ENCODE measurements around the gene ARL13B. TPM values are rescaled to one million over a fixed set of nuclear protein-coding genes. Genes with fewer than 3 reads are reported as not detected.

ARL13B gene
- total and polyA plus RNA-seq, 2 of the 4 experiments (the other 2 are of a cell fraction) = 2.7 to 3.0 TPM

GRCh38 chr3:94093151-94093550 lies 113.2 kb downstream of the ARL13B start:
- in situ Hi-C loops (cut with MboI; ENCODE audit: low sequenced_read_pairs) = no loop called here
- TF ChIP-seq CTCF (conservative IDR thresholded peaks at IDR 0.05; ENCODE audit: low read depth, low read length) (no peak), SMC3 (IDR thresholded peaks at IDR 0.05; ENCODE audit: low read depth, low read length) (no peak), POLR2A (IDR thresholded peaks at IDR 0.05; ENCODE audit: low read depth, low read length) (no peak), BHLHE40 (IDR thresholded peaks at IDR 0.05; ENCODE audit: low read depth, low read length) (no peak), CEBPB (IDR thresholded peaks at IDR 0.05; ENCODE audit: low read depth, low read length) (no peak), RCOR1 (IDR thresholded peaks at IDR 0.05; ENCODE audit: insufficient replicate concordance, low read length) (no peak), FOS (IDR thresholded peaks at IDR 0.05; ENCODE audit: low read depth, low read length) (no peak), CHD1 (IDR thresholded peaks at IDR 0.05; ENCODE audit: low read depth, low read length) (no peak), RFX5 (IDR thresholded peaks at IDR 0.05; ENCODE audit: low read depth, low read length) (no peak), USF2 (IDR thresholded peaks at IDR 0.05; ENCODE audit: low read depth, low read length) (no peak), RAD21 (IDR thresholded peaks at IDR 0.05; ENCODE audit: low read length) (no peak), MAFK (IDR thresholded peaks at IDR 0.05; ENCODE audit: low read depth, low read length) (no peak), MXI1 (IDR thresholded peaks at IDR 0.05; ENCODE audit: borderline replicate concordance, low read depth, low read length) (no peak), NFE2L2 (IDR thresholded peaks at IDR 0.05; ENCODE audit: low read depth, low read length) (no peak), MAZ (IDR thresholded peaks at IDR 0.05; ENCODE audit: borderline replicate concordance, low read depth, low read length) (no peak)
- TF ChIP-seq, protein P1, sequence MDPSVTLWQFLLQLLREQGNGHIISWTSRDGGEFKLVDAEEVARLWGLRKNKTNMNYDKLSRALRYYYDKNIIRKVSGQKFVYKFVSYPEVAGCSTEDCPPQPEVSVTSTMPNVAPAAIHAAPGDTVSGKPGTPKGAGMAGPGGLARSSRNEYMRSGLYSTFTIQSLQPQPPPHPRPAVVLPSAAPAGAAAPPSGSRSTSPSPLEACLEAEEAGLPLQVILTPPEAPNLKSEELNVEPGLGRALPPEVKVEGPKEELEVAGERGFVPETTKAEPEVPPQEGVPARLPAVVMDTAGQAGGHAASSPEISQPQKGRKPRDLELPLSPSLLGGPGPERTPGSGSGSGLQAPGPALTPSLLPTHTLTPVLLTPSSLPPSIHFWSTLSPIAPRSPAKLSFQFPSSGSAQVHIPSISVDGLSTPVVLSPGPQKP (IDR thresholded peaks at IDR 0.05; ENCODE audit: borderline replicate concordance, low read depth, low read length) = no peak
- peaks cover 12% of the 10 kb centered on the region for H3K36me3 ChIP-seq (ENCODE audit: control insufficient read depth, insufficient read depth, low read length)
- no peak overlapping the region for H3K14ac ChIP-seq (replicated peaks; ENCODE audit: low read depth, low read length)
- no peak overlapping the region for H2AFZ ChIP-seq (replicated peaks; ENCODE audit: low read length, poor library complexity)
- H3K9me3 ChIP-seq (ENCODE audit: control insufficient read depth, insufficient read depth, low read length) = no peaks in the 10 kb centered on the region
- H3K9me1 ChIP-seq (ENCODE audit: insufficient read depth, low read length) = no peaks in the 10 kb centered on the region; the same call in 1 of the 2 replicates
- no peak overlapping the region for H4K8ac ChIP-seq (ENCODE audit: low read depth in 2 of 2, low read length in 2 of 2)
- ChIA-PET POLR2A (ENCODE audit: unreplicated experiment) (no interaction called here), CTCF (no interaction called here)
- dilution Hi-C loops (cut with HindIII; ENCODE audit: low sequenced_read_pairs, unreplicated experiment) = no loop called here
- no peak overlapping the region for H2BK120ac ChIP-seq (ENCODE audit: low read depth, low read length)
- no peaks in the 10 kb centered on the region for H3K27me3 ChIP-seq (ENCODE audit: control insufficient read depth, insufficient read depth, low read length)
- no peak overlapping the region for H3K23ac ChIP-seq (ENCODE audit: low read depth, low read length)
- no peak overlapping the region for H3K4me3 ChIP-seq (ENCODE audit: insufficient read depth, low read depth, low read length)
- H2AK9ac ChIP-seq (replicated peaks; ENCODE audit: low read depth, low read length, poor library complexity) = no peak overlapping the region
- no peaks in the 10 kb centered on the region; a peak in 1 of 4 replicates for H3K79me1 ChIP-seq (ENCODE audit: low read depth in 1 of 2, low read length in 2 of 2)
- no peaks in the 10 kb centered on the region for H4K20me1 ChIP-seq (ENCODE audit: insufficient read depth, low read length)
- no peak overlapping the region for H3K27ac ChIP-seq (ENCODE audit: insufficient read depth, low read length)
- H3K18ac ChIP-seq (ENCODE audit: low read depth, low read length) = no peak overlapping the region
- H2BK15ac ChIP-seq (ENCODE audit: low read depth, low read length) = no peak overlapping the region
- no peak overlapping the region for H2BK5ac ChIP-seq (ENCODE audit: low read depth, low read length, poor library complexity, severe bottlenecking)
- H2AK5ac ChIP-seq (ENCODE audit: low read depth, low read length) = no peak overlapping the region
- no peak overlapping the region for H3K4me2 ChIP-seq (ENCODE audit: low read depth, low read length)
- no peak overlapping the region for H3K4ac ChIP-seq (ENCODE audit: low read depth, low read length)
- ATAC-seq (ENCODE audit: low read depth) = no peak
- H3K56ac ChIP-seq (ENCODE audit: extremely low read depth, insufficient read depth, low read length) = no peak overlapping the region
- intact Hi-C loops (cut with micrococcal nuclease) = no loop called here
- H3K9ac ChIP-seq (ENCODE audit: low read depth, low read length) = no peak overlapping the region
- no TSS peak for BruUV-seq (replicated peaks)
- WGBS, 2 experiments (ENCODE audit: extremely low coverage in 2 of 2, insufficient read length in 1 of 2) = no CpG with 5 or more reads among the region's 1 CpG
- H2BK20ac ChIP-seq (ENCODE audit: low read depth, low read length) = no peak overlapping the region
- DNase-seq = no peak
- H3K4me1 ChIP-seq (ENCODE audit: control insufficient read depth, insufficient read depth, low read length) = no peaks in the 10 kb centered on the region
- H4K5ac ChIP-seq (ENCODE audit: low read depth, low read length) = no peak overlapping the region
- H4K91ac ChIP-seq (ENCODE audit: insufficient read depth, low read depth, low read length) = no peak overlapping the region

Data from IMR-90 (cell line).